Measurements from ENCODE around the gene PLPPR1. TPM values are rescaled to one million over a fixed set of nuclear protein-coding genes. Genes with fewer than 3 reads are reported as not detected.

PLPPR1 gene
- total RNA-seq, 1 experiment from 2014 or later: not detected

- H3K4me1 Mint-ChIP-seq (ENCODE audit: low read depth, unreplicated experiment): peaks cover 9% of the 10 kb centered on the region
- no TSS peak for BruUV-seq (replicated peaks)
Observed at GRCh38 chr9:101094686-101095085, 66.2 kb downstream of the PLPPR1 start.

GRCh38 chr9:101097210-101097609 lies 68.7 kb downstream of the PLPPR1 start:
- TF ChIP-seq CTCF (IDR thresholded peaks at IDR 0.05; ENCODE audit: unreplicated experiment): no peak
- intact Hi-C loops (cut with micrococcal nuclease; ENCODE audit: unreplicated experiment): no loop called here
- no peak overlapping the region for H3K4me3 Mint-ChIP-seq (ENCODE audit: low read depth, unreplicated experiment)
- no peak overlapping the region for H3K27ac Mint-ChIP-seq (ENCODE audit: unreplicated experiment)
- CTCF ChIA-PET: no interaction called here
- no peaks in the 10 kb centered on the region for H3K36me3 Mint-ChIP-seq (ENCODE audit: insufficient read depth, unreplicated experiment)
- no TSS peak for BruUV-seq (replicated peaks)
- DNase-seq: no peak
- peaks cover 9% of the 10 kb centered on the region for H3K4me1 Mint-ChIP-seq (ENCODE audit: low read depth, unreplicated experiment)
- no peaks in the 10 kb centered on the region for H3K9me3 Mint-ChIP-seq (ENCODE audit: low read depth, unreplicated experiment)
- H3K27me3 Mint-ChIP-seq (ENCODE audit: unreplicated experiment): peaks cover 35% of the 10 kb centered on the region

More at GRCh38 chr9:101094686-101095085, 66.2 kb downstream of the PLPPR1 start:
- no peak overlapping the region for H3K27ac Mint-ChIP-seq (ENCODE audit: unreplicated experiment)
- H3K27me3 Mint-ChIP-seq (ENCODE audit: unreplicated experiment): peaks cover 48% of the 10 kb centered on the region
- CTCF ChIA-PET: no interaction called here
- no peak for DNase-seq
- H3K9me3 Mint-ChIP-seq (ENCODE audit: low read depth, unreplicated experiment): no peaks in the 10 kb centered on the region
- no peak overlapping the region for H3K4me3 Mint-ChIP-seq (ENCODE audit: low read depth, unreplicated experiment)
- no peak for TF ChIP-seq CTCF (IDR thresholded peaks at IDR 0.05; ENCODE audit: unreplicated experiment)
- intact Hi-C loops (cut with micrococcal nuclease; ENCODE audit: unreplicated experiment): no loop called here
- no peaks in the 10 kb centered on the region for H3K36me3 Mint-ChIP-seq (ENCODE audit: insufficient read depth, unreplicated experiment)

GRCh38 chr9:101098392-101098791 lies 69.9 kb downstream of the PLPPR1 start:
- no TSS peak for BruUV-seq (replicated peaks)
- no peak overlapping the region for H3K4me3 Mint-ChIP-seq (ENCODE audit: low read depth, unreplicated experiment)
- H3K4me1 Mint-ChIP-seq (ENCODE audit: low read depth, unreplicated experiment): peaks cover 9% of the 10 kb centered on the region
- no peaks in the 10 kb centered on the region for H3K9me3 Mint-ChIP-seq (ENCODE audit: low read depth, unreplicated experiment)
- H3K27ac Mint-ChIP-seq (ENCODE audit: unreplicated experiment): no peak overlapping the region
- peaks cover 29% of the 10 kb centered on the region for H3K27me3 Mint-ChIP-seq (ENCODE audit: unreplicated experiment)
- CTCF ChIA-PET: no interaction called here
- intact Hi-C loops (cut with micrococcal nuclease; ENCODE audit: unreplicated experiment): no loop called here
- no peak for TF ChIP-seq CTCF (IDR thresholded peaks at IDR 0.05; ENCODE audit: unreplicated experiment)
- DNase-seq: no peak
- H3K36me3 Mint-ChIP-seq (ENCODE audit: insufficient read depth, unreplicated experiment): no peaks in the 10 kb centered on the region

- Mint-ChIP-seq H3K4me3 (ENCODE audit: low read depth, unreplicated experiment) (no peak overlapping the region), H3K27me3 (ENCODE audit: unreplicated experiment) (peaks cover 41% of the 10 kb centered on the region), H3K27ac (ENCODE audit: unreplicated experiment) (no peak overlapping the region), H3K4me1 (ENCODE audit: low read depth, unreplicated experiment) (no peaks in the 10 kb centered on the region), H3K9me3 (ENCODE audit: low read depth, unreplicated experiment) (no peaks in the 10 kb centered on the region), H3K36me3 (ENCODE audit: insufficient read depth, unreplicated experiment) (no peaks in the 10 kb centered on the region)
- CTCF ChIA-PET: no interaction called here
- BruUV-seq (replicated peaks): no TSS peak
- no peak for DNase-seq
- intact Hi-C loops (cut with micrococcal nuclease; ENCODE audit: unreplicated experiment): loop anchor here (5.0 to 10.0 kb wide), 2 partner anchors 340 to 402 kb away; no protein-coding TSS in a partner anchor
- no peak for TF ChIP-seq CTCF (IDR thresholded peaks at IDR 0.05; ENCODE audit: unreplicated experiment)
Observed at GRCh38 chr9:101114317-101114716, 85.8 kb downstream of the PLPPR1 start.
